Measurements from ENCODE around the gene LRPPRC.
"Not testable (repeated sequence)": the region's sequence is repeated elsewhere in the genome, so short reads cannot be mapped to it uniquely, and the experiment has no call there.

Gene LRPPRC

DNA sequence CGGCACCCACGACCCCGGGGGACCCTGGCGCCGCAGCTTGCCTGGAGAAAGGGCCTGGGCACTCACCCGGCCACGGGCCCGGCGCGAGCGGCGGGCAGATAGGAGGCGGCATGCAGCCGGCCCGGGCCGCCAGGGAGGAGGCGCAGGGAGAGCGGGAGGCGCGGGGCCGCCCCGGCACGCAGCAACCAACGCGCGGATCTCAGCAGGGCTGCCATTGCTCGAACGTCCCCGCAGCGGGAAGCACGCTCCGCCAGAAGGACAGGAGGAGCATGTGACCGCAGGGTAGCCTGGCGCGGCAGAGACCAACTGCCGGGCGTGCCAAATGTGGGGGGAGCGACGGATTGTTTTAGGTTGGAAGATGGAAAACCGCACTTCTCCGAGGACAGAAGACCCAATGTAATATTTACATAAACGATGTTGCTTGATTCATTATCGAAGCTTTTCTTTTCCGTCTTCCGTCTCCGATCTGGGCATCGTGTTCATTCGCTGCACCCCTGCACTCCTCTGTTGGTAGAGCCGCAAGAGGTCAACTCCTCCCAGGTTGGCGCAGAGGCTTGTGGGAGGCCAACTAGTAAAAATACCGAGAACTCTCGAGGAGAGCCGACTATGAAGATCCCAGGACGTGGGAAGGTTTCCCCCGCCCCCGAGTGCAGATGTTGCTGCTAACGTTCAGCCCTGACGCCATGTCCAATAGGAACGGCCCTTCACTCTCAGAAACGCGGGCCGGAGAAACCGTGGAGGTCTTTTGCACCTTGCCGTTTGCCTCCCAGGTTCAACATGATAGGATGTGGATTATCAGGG lies at the start of gene LRPPRC:
Gene LRPPRC (minus strand): TSS at position 257 of the 801 bp plus-strand sequence. CDS start 42 bp downstream, at position 215.
- H3K4me3 ChIP-seq (ENCODE audit: low read depth, low read length), result peak within 1 kb of the TSS; percentile 99
- DNase-seq (ENCODE audit: low read depth), result peak; percentile 97
- TF ChIP-seq, protein P1, sequence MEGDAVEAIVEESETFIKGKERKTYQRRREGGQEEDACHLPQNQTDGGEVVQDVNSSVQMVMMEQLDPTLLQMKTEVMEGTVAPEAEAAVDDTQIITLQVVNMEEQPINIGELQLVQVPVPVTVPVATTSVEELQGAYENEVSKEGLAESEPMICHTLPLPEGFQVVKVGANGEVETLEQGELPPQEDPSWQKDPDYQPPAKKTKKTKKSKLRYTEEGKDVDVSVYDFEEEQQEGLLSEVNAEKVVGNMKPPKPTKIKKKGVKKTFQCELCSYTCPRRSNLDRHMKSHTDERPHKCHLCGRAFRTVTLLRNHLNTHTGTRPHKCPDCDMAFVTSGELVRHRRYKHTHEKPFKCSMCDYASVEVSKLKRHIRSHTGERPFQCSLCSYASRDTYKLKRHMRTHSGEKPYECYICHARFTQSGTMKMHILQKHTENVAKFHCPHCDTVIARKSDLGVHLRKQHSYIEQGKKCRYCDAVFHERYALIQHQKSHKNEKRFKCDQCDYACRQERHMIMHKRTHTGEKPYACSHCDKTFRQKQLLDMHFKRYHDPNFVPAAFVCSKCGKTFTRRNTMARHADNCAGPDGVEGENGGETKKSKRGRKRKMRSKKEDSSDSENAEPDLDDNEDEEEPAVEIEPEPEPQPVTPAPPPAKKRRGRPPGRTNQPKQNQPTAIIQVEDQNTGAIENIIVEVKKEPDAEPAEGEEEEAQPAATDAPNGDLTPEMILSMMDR (IDR thresholded peaks at IDR 0.05; ENCODE audit: insufficient read depth, low read depth, low read length, missing control alignments), result no peak

DNA sequence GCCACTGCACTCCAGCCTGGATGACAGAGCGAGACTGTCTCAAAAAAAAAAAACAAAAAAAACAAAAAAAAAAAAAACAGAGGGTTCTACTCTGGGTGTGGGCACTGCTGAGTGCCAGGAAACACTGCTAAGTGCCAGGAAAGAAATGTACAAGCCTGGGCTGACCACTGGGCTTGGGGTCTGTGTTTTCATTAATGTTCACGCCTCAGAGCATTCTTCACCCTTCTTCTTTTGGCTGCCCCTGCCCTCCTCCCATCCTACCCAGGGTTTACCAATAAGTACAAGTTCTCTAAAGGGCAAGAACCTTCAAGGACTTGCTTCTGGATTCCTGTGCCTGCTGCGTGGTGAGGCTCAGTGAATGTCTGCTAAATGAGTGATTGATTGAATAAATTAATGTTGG lies 49.3 kb upstream of the LRPPRC start:
- TF ChIP-seq, protein P1 (IDR thresholded peaks at IDR 0.05; ENCODE audit: insufficient read depth, low read depth, low read length, missing control alignments), result no peak
- H3K4me3 ChIP-seq (ENCODE audit: low read depth, low read length), result no peak overlapping the region
- DNase-seq (ENCODE audit: low read depth), result no peak

DNA sequence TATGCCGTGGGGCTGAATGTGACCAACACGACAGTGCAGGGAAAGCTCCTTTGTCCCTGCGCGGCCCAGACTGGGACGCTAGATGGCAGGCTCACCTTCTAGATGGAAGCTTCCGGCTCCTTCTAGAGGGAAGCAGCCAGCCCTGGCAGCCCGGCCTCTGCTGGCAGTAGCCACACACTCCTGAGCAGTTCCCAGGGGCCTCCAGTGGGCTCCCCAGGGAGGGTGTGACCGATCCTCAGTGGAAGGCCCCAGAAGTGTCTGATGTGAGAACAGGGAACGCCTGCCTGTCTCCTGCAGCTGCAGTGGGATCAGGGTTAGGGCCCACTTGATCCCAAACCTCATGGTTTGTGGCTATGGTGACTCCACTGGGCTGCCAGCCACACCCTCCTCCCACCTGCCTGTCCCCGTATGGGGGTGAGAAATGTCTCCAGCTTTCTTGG lies 48.5 kb upstream of the LRPPRC start:
- H3K4me3 ChIP-seq (ENCODE audit: low read depth, low read length), result no peak overlapping the region
- DNase-seq (ENCODE audit: low read depth), result peak; percentile 82
- TF ChIP-seq, protein P1 (IDR thresholded peaks at IDR 0.05; ENCODE audit: insufficient read depth, low read depth, low read length, missing control alignments), result peak; percentile 73

DNA sequence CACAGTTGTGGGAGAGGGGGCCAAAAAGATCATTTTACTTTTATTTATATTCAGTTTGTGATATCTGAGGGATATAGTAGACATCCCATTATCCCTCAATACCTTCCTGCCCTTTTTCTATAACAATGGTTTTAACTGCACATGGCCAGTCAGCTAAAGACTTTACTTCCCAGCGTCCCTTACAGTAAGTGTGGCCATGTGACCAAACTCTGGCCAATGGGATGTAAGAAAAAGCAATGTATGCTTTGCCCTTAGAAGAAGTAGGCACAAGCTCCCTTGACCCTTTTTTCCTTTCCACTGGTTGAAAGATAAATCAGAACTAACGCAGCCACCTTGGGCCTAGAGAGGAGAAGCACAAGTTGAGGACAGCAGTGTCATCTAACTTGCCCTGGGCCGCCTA lies 44.6 kb upstream of the LRPPRC start:
- no peak for DNase-seq (ENCODE audit: low read depth)
- TF ChIP-seq, protein P1 (IDR thresholded peaks at IDR 0.05; ENCODE audit: insufficient read depth, low read depth, low read length, missing control alignments), result no peak
- H3K4me3 ChIP-seq (ENCODE audit: low read depth, low read length), result no peak overlapping the region

DNA sequence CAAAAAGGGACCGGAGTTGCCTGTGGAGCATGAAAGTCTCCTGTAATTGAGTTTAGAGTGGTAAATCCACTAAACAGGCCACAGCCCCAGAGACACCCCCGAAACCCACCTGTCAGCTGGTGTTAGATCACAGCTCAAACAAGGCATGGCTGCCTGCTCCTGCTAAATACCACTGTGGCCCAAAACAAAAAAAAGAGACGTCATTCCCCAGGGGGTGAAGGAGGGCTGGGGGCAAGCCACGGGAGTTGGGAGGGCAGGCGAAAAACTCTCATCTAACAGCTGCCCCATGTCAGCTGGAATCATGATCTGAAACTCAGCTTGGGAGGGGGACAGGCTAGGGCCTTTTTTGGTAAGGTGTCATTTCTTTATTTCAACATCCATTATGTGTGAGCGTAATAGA lies 42.5 kb upstream of the LRPPRC start:
- TF ChIP-seq, protein P1 (IDR thresholded peaks at IDR 0.05; ENCODE audit: insufficient read depth, low read depth, low read length, missing control alignments), result no peak
- no peak overlapping the region for H3K4me3 ChIP-seq (ENCODE audit: low read depth, low read length)
- no peak for DNase-seq (ENCODE audit: low read depth)

DNA sequence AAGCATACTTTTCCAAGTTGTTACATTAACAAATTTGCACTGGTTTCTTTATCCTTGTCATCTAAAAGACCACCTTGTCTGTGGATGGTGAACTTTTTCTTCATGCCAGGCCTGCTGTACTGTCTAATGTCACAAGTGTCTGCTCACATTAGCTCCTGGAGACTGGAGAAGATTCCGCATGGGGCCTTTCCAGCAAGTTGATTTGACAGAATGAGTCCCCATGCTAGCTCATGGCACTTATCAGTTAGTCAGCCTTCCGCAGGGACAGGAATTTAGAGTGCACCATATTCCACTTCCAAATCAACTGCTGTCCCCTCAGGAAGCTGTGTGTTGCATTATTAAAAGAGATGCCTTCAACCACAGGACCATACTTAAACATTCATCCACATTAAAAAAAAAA lies 41.4 kb upstream of the LRPPRC start:
- no peak for DNase-seq (ENCODE audit: low read depth)
- TF ChIP-seq, protein P1 (IDR thresholded peaks at IDR 0.05; ENCODE audit: insufficient read depth, low read depth, low read length, missing control alignments), result no peak
- no peak overlapping the region for H3K4me3 ChIP-seq (ENCODE audit: low read depth, low read length)

DNA sequence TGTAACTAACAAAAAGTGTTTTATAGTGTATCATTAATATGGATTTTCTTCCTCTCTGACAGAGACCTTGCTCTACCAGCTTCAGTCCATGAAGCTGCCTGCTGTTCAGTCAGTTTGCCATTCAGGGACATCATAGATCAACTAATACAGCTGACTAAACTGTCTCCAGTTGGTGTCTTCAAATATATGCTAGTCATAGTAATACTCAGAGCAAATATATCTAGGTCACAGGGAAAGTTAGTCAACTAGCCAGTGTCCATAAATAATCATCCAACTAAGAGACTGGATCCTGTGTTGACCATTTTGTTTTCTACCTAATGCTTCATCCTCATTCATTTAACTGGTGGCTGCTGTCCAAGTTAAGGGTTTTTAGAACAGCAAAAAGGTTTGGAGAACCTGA lies 38.2 kb upstream of the LRPPRC start:
- no peak overlapping the region for H3K4me3 ChIP-seq (ENCODE audit: low read depth, low read length)
- TF ChIP-seq, protein P1 (IDR thresholded peaks at IDR 0.05; ENCODE audit: insufficient read depth, low read depth, low read length, missing control alignments), result no peak
- no peak for DNase-seq (ENCODE audit: low read depth)

DNA sequence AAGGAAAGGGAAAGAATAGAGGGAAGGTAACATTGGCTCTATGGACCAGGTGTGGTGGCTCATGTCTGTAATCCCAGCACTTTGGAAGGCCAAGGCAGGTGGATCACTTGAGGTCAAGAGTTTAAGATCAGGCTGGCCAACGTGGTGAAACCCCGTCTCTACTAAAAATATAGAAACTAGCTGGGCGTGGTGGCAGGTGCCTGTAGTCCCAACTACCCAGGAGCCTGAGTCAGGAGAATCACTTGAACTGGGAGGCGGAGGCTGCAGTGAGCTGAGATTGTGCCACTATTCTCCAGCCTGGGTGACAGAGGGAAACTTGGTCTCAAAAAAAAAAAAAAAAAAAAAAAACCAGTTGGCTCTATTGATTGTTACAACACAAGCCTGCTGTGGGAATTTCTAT lies 31.3 kb upstream of the LRPPRC start:
- H3K4me3 ChIP-seq (ENCODE audit: low read depth, low read length); DNase-seq (ENCODE audit: low read depth): not testable (repeated sequence)

Measured in GM12865 (cell line).